Measurements from ENCODE around the gene SLC45A3.

SLC45A3 gene

GRCh38 chr1:205666372-205667166, 13.7 kb downstream of the SLC45A3 start:
- no peaks in the 10 kb centered on the region for H3K36me3 ChIP-seq (ENCODE audit: insufficient read depth, low read length)
- no peaks in the 10 kb centered on the region for H3K9me3 ChIP-seq (ENCODE audit: low read length)
- H3K4me3 ChIP-seq (ENCODE audit: low read depth in 1 of 2, low read length in 2 of 2) = no peak overlapping the region
- H3K4me1 ChIP-seq (ENCODE audit: insufficient read depth, low read length) = peaks cover 5% of the 10 kb centered on the region
- peaks cover 0 to 21% of the 10 kb centered on the region in 2 donors for H3K27me3 ChIP-seq (ENCODE audit: control insufficient read depth in 1 of 2, insufficient read depth in 2 of 2, low read length in 2 of 2)
- no peak overlapping the region for H3K27ac ChIP-seq (ENCODE audit: low read depth, low read length)
- H3K9ac ChIP-seq (ENCODE audit: low read length) = no peak overlapping the region

- Histone ChIP-seq H3K27ac (ENCODE audit: low read depth, low read length) (no peak overlapping the region), H3K4me3 (ENCODE audit: low read depth in 1 of 2, low read length in 2 of 2) (no peak overlapping the region), H3K27me3 (ENCODE audit: control insufficient read depth in 1 of 2, insufficient read depth in 2 of 2, low read length in 2 of 2) (peaks cover 0 to 14% of the 10 kb centered on the region in 2 donors), H3K36me3 (ENCODE audit: insufficient read depth, low read length) (no peaks in the 10 kb centered on the region), H3K9me3 (ENCODE audit: low read length) (no peaks in the 10 kb centered on the region), H3K4me1 (ENCODE audit: insufficient read depth, low read length) (peaks cover 5% of the 10 kb centered on the region), H3K9ac (ENCODE audit: low read length) (no peak overlapping the region)
These were observed 14.9 kb downstream of the SLC45A3 start for GRCh38 chr1:205665201-205666045.

GRCh38 chr1:205664399-205665017, 15.8 kb downstream of the SLC45A3 start:
- H3K9ac ChIP-seq (ENCODE audit: low read length) = no peak overlapping the region
- H3K9me3 ChIP-seq (ENCODE audit: low read length) = no peaks in the 10 kb centered on the region
- H3K36me3 ChIP-seq (ENCODE audit: insufficient read depth, low read length) = no peaks in the 10 kb centered on the region
- H3K4me1 ChIP-seq (ENCODE audit: insufficient read depth, low read length) = peaks cover 5% of the 10 kb centered on the region
- no peak overlapping the region for H3K4me3 ChIP-seq (ENCODE audit: low read depth in 1 of 2, low read length in 2 of 2)
- H3K27ac ChIP-seq (ENCODE audit: low read depth, low read length) = no peak overlapping the region
- H3K27me3 ChIP-seq (ENCODE audit: control insufficient read depth in 1 of 2, insufficient read depth in 2 of 2, low read length in 2 of 2) = peaks cover 0 to 6% of the 10 kb centered on the region in 2 donors

- Histone ChIP-seq H3K9me3 (ENCODE audit: low read length) (no peaks in the 10 kb centered on the region), H3K4me3 (ENCODE audit: low read depth in 1 of 2, low read length in 2 of 2) (no peak overlapping the region), H3K9ac (ENCODE audit: low read length) (no peak overlapping the region), H3K36me3 (ENCODE audit: insufficient read depth, low read length) (no peaks in the 10 kb centered on the region), H3K27ac (ENCODE audit: low read depth, low read length) (no peak overlapping the region), H3K27me3 (ENCODE audit: control insufficient read depth in 1 of 2, insufficient read depth in 2 of 2, low read length in 2 of 2) (no peaks in the 10 kb centered on the region), H3K4me1 (ENCODE audit: insufficient read depth, low read length) (peaks cover 9% of the 10 kb centered on the region)
These were observed 16.9 kb downstream of the SLC45A3 start for GRCh38 chr1:205663286-205663936.

- Histone ChIP-seq H3K9ac (ENCODE audit: low read length) (no peak overlapping the region), H3K27me3 (ENCODE audit: control insufficient read depth in 1 of 2, insufficient read depth in 2 of 2, low read length in 2 of 2) (no peaks in the 10 kb centered on the region), H3K27ac (ENCODE audit: low read depth, low read length) (no peak overlapping the region)
These were observed 17.5 kb downstream of the SLC45A3 start for GRCh38 chr1:205662791-205663190.

GRCh38 chr1:205662135-205662738, 18.1 kb downstream of the SLC45A3 start:
- H3K4me1 ChIP-seq (ENCODE audit: insufficient read depth, low read length) = peaks cover 5% of the 10 kb centered on the region
- H3K9ac ChIP-seq (ENCODE audit: low read length) = no peak overlapping the region
- no peak overlapping the region for H3K27ac ChIP-seq (ENCODE audit: low read depth, low read length)
- no peaks in the 10 kb centered on the region for H3K27me3 ChIP-seq (ENCODE audit: control insufficient read depth in 1 of 2, insufficient read depth in 2 of 2, low read length in 2 of 2)
- H3K4me3 ChIP-seq (ENCODE audit: low read depth in 1 of 2, low read length in 2 of 2) = no peak overlapping the region
- no peaks in the 10 kb centered on the region for H3K9me3 ChIP-seq (ENCODE audit: low read length)
- no peaks in the 10 kb centered on the region for H3K36me3 ChIP-seq (ENCODE audit: insufficient read depth, low read length)

More at GRCh38 chr1:205662791-205663190, 17.5 kb downstream of the SLC45A3 start:
- Histone ChIP-seq H3K9me3 (ENCODE audit: low read length) (no peaks in the 10 kb centered on the region), H3K4me3 (ENCODE audit: low read depth in 1 of 2, low read length in 2 of 2) (no peak overlapping the region), H3K4me1 (ENCODE audit: insufficient read depth, low read length) (peaks cover 5% of the 10 kb centered on the region), H3K36me3 (ENCODE audit: insufficient read depth, low read length) (no peaks in the 10 kb centered on the region)

GRCh38 chr1:205661429-205662134, 18.7 kb downstream of the SLC45A3 start:
- H3K27ac ChIP-seq (ENCODE audit: low read depth, low read length) = no peak overlapping the region
- H3K4me3 ChIP-seq (ENCODE audit: low read depth in 1 of 2, low read length in 2 of 2) = no peak overlapping the region
- H3K27me3 ChIP-seq (ENCODE audit: control insufficient read depth in 1 of 2, insufficient read depth in 2 of 2, low read length in 2 of 2) = no peaks in the 10 kb centered on the region
- no peak overlapping the region for H3K9ac ChIP-seq (ENCODE audit: low read length)
- no peaks in the 10 kb centered on the region for H3K36me3 ChIP-seq (ENCODE audit: insufficient read depth, low read length)
- H3K9me3 ChIP-seq (ENCODE audit: low read length) = no peaks in the 10 kb centered on the region
- peaks cover 5% of the 10 kb centered on the region for H3K4me1 ChIP-seq (ENCODE audit: insufficient read depth, low read length)

- Histone ChIP-seq H3K4me3 (ENCODE audit: low read depth in 1 of 2, low read length in 2 of 2) (no peak overlapping the region), H3K4me1 (ENCODE audit: insufficient read depth, low read length) (peaks cover 5% of the 10 kb centered on the region), H3K36me3 (ENCODE audit: insufficient read depth, low read length) (no peaks in the 10 kb centered on the region), H3K9ac (ENCODE audit: low read length) (no peak overlapping the region), H3K27me3 (ENCODE audit: control insufficient read depth in 1 of 2, insufficient read depth in 2 of 2, low read length in 2 of 2) (no peaks in the 10 kb centered on the region), H3K27ac (ENCODE audit: low read depth, low read length) (no peak overlapping the region), H3K9me3 (ENCODE audit: low read length) (no peaks in the 10 kb centered on the region)
These were observed 19.9 kb downstream of the SLC45A3 start for GRCh38 chr1:205660361-205660760.

- Histone ChIP-seq H3K4me3 (ENCODE audit: low read depth in 1 of 2, low read length in 2 of 2) (no peak overlapping the region), H3K9me3 (ENCODE audit: low read length) (no peaks in the 10 kb centered on the region), H3K4me1 (ENCODE audit: insufficient read depth, low read length) (peaks cover 5% of the 10 kb centered on the region), H3K9ac (ENCODE audit: low read length) (no peak overlapping the region), H3K27me3 (ENCODE audit: control insufficient read depth in 1 of 2, insufficient read depth in 2 of 2, low read length in 2 of 2) (no peaks in the 10 kb centered on the region), H3K36me3 (ENCODE audit: insufficient read depth, low read length) (no peaks in the 10 kb centered on the region), H3K27ac (ENCODE audit: low read depth, low read length) (no peak overlapping the region)
These were observed 21.2 kb downstream of the SLC45A3 start for GRCh38 chr1:205658943-205659581.

GRCh38 chr1:205656236-205656635, 24.1 kb downstream of the SLC45A3 start:
- Histone ChIP-seq H3K4me3 (ENCODE audit: low read depth in 1 of 2, low read length in 2 of 2) (no peak overlapping the region), H3K9ac (ENCODE audit: low read length) (no peak overlapping the region), H3K36me3 (ENCODE audit: insufficient read depth, low read length) (no peaks in the 10 kb centered on the region), H3K4me1 (ENCODE audit: insufficient read depth, low read length) (peaks cover 5% of the 10 kb centered on the region), H3K27me3 (ENCODE audit: control insufficient read depth in 1 of 2, insufficient read depth in 2 of 2, low read length in 2 of 2) (no peaks in the 10 kb centered on the region), H3K27ac (ENCODE audit: low read depth, low read length) (no peak overlapping the region), H3K9me3 (ENCODE audit: low read length) (no peaks in the 10 kb centered on the region)
